Tracheal epithelial cell (primary cell): Measurements from ENCODE around the gene ANKRD18B. TPM values are rescaled to one million over a fixed set of nuclear protein-coding genes. Genes with fewer than 3 reads are reported as not detected.

Source experiments
- total RNA-seq: library from RNA; depleted of rRNA; stranded (reverse); fragments of >200 nt; gene quantifications from 2 replicates; pipeline ENCODE4 v1.2.1, GENCODE V29; 2014

Gene ANKRD18B
- 3.9 and 16.6 TPM in 2 replicates for total RNA-seq

GRCh38 chr9:33523397-33524305 is at the start of gene ANKRD18B:
ANKRD18B (plus strand) TSS chr9:33524251; CDS start chr9:33524490, 239 bp downstream.

Other genes with a start within 250 kb of the ANKRD18B start
- gene NFX1, start 233.7 kb upstream of the ANKRD18B start, total RNA-seq, result 15.7 and 21.1 TPM in 2 replicates
- not detected in 2 replicates for gene AQP7, start 121.7 kb upstream of the ANKRD18B start, total RNA-seq
- 18.3 and 148 TPM in 2 replicates for gene AQP3, start 76.7 kb upstream of the ANKRD18B start, total RNA-seq
- gene NOL6, start 50.3 kb upstream of the ANKRD18B start, total RNA-seq, result 38.8 and 42.0 TPM in 2 replicates